NCI-H128 (cell line): ENCODE data around the gene SEC31B.

Source experiments
- DNase-seq: peaks from one replicate; lab custom pipeline; 2025; ENCODE audit not compliant: unreplicated experiment; lab: John Stamatoyannopoulos, UW

SEC31B gene

DNA sequence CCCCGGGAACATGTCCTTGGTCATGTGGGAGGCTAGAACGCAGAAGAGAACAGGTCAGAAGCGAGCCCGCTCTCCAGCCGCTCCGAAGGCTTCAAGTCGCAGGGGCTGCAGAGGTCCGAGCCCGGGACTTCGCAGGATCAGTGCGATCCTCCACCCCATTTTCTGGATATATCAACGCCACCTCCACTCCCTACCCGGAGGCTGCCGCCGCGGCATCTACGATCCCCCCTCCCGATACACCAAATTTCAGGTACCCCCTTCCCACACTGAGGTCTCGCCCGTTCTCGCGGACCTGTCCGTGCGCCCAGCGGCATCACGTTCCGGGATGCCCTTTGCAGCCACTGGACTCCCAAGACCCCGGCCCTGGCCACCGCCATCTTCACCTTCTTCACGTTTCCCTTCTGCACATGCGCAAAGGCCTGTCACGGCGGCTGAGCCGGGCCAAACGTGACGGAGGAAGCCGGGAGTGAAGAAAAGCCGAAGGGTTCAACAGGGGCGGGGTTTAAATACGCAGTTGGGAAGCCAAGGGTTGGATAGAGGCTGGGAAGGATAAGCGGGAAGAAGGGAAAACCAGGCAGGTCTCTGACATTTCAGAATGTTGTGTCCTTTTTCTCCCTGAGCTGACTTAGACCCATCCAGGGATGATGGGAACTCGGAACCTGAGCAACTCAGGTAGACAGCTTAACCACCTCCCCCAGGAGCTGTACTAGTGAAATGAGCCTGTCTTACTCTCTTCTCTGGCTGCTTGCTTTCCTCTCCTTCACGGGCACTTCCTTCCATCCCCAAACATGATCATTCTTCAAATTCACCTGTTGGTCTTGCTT lies 10.0 kb upstream of the SEC31B start, which contains the start of gene NDUFB8:
TSS of gene NDUFB8 (minus strand) at position 397 of the 824 bp plus-strand sequence. CDS start at position 377, 20 bp downstream.
- DNase-seq: peak; percentile 67

DNA sequence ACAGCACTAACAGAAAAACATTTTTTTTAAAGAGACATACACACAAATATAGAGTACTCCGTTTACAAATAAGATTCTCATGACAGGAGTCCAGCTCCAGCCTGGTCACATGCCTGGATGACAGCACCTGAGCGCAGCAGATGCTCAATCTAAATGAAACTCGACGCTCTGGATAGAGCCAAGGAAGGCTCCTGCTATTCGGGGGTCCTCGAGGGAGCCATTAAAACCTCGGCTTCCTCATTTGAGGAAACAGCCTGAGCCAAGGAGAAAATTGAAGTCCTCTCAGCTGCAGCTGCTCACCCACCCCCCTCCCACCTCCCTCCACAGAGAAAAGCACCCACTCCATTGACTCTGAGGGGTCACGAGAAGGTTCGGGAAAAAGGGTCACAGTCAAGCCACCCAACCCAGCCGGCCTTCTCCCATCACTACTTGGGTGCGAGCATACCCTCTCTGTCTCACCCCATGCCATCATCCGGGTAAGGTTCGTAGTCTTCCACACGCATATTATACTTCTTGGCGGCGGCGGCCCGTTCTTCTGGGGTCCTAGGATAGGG lies 9.3 kb upstream of the SEC31B start:
- DNase-seq: no peak

DNA sequence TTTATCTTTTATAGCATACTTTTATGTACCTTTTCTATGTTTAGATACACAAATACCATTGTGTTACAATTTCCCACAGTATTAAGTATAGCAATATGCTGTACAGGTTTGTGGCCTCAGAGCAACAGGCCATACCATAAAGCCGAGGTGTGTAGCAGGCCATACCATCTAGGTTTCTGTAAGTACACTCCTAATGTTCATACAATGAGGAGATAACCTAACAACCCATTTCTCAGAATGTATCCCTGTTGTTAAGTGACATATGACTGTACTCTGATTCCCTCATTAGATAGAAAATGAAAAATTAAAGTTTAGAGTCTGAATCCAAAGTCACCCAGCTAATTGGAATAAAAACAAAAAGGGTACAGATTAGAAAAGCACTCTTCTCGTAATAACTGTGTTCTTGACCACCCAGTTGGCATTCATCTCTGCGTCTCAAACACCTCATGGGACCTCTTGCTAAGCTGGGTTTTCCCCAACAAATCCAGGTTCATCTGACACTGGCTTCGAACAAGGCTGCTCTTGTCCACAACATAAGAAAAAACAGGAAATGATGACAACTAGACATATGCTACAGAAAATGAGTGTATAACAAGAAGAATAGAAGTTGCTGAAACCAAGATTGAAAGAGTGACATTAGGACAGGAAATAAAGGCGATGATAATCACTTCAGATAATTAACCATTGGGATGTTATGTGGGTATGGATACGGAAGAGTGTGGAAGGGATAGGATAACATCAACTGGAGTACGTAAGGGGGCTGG lies 8.6 kb upstream of the SEC31B start:
- DNase-seq: no peak

- no peak for DNase-seq
Observed at GRCh38 chr10:100524638-100525037, 5.0 kb upstream of the SEC31B start.

DNA sequence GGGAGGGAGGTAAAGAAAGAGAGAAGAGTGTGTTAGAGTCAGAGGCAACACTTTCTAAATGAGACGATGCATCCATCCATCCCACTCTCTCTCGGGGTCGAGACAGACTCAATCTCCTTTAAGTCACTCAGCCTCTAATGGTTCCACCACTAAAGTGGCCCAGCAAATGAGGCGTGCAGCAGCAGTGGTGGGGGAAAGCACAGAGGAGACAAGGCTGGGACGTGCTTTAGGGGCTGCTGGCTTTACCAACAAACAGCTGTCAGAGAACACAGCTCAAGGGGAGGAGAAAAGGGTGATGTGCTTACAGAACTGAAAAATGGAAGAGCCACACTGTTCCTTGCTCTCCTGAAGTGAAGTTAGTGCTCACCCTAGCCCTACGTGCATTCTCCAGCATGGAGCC lies 4.5 kb upstream of the SEC31B start:
- no peak for DNase-seq

DNA sequence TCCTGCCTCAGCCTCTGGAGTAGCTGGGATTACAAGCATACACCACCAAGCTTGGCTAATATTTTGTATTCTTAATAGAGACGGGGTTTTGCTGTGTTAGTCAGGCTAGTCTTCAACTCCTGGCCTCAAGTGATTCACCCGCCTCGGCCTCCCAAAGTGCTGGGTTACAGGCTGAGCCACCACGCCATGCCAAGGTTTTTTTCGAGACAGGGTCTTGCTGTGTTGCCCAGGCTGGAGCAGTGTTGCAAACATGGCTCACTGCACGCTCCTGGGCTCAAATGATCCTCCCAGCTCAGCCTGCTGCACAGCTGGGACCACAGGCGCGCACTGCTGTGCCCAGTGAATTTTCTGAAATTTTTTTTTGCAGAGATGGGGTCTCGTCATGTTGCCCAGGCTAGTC lies 3.3 kb upstream of the SEC31B start:
- no peak for DNase-seq

GRCh38 chr10:100522107-100522801 lies 2.6 kb upstream of the SEC31B start:
- DNase-seq: no peak

- no peak for DNase-seq
Observed at GRCh38 chr10:100520811-100521210, 1.1 kb upstream of the SEC31B start.

GRCh38 chr10:100518761-100519241 lies 860 bp downstream of the SEC31B start:
- DNase-seq: peak; percentile 3

DNA sequence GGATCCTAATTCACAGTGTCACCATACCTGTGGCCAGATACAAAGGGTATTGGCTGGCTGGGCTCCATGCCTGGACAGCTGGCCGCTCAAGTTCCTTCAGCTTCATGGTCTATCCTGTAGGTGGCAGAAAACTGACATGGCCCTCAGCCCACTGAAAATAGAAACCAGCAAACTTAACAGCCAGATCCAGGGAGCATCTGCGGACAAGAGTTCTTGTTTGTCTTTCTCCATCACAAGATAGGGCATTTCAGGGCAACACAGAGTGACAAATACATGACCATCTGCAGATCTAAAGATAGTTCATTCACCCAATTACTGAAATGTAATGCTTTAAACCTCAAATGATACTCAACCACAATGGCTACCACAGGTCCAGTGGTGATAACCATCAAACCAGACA lies 2.8 kb downstream of the SEC31B start:
- DNase-seq: no peak

DNA sequence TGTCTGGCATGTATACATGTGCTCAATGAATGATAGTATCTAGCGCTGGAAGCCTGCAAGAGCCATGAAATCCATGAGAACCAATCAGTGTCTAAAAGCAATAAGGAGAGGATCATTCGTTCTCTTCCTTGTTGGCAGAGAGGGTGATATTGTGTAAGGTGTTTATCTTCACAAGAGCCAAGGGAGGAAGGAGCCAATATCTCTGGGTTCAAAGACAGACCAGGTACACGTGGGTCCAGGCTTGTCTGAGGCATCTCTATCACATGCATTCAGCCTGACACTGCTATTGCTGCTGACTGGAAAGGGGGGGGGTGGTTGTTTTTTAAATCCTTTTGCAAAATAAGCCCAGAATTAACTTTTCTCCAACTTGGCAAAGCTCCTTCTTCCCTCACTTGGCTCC lies 4.0 kb downstream of the SEC31B start:
- DNase-seq: no peak

DNA sequence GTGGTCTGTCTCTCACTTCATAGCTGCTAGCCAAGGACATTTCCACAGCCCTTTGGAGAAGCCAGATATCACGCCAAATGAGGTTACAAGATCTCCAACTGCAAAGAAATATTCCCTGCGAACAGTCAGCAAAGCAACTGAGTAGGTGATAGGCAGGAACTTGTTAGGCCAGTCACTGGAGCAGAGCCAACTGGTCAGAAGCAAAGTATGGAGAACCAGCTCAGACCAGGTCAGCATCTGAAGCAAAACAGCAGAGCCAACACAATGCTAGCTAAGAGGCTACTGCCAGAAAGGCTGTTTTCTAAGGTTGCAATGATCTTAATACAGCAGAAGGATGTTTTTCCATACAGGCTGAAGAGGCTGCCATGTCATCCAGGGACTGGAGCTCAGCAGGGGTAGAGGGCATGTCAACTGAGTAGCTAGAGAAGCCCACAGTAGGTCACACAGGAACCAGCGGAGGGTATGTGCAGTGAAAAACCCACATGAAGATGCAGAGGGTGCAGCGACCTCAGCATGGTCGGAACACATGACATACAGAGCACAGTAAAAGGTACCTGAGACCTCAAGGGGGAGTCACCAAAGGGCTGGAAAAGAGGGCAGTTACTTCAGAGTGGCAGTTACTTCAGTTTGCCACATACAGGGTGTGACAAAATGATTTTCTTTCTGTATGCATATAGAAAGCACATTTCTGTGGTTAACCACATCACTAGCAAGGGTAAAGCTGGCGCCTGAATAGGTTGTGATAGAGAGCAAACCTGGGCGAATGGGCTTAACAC lies 8.9 kb downstream of the SEC31B start:
- no peak for DNase-seq

DNA sequence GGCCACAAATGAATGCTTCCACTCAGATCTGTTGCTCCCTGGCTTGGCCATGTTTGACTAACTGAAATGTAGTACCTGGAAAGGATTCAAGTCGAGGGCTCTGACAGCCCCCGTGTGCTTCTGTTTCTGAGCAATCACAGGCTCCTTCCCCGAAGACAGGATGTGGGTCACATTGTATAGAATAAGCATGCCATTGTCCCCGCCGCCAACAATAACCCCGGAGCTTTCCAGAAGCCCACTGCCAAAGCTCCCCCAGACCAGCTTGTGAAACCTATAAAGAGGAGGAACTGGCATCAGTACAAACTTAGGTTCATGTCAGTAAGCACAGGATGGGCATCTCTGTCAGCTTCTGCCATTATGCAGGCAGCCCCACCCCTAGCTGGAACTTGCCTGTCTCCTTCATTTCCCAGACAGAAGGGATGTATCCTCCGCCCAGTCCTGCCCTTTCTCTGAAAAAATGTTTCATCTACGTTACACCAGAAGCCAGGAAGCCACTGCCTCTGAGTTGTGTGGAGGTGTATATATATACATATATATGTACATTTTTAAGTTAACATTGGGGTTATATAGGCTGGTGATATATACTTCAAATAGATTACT lies 10.3 kb downstream of the SEC31B start:
- no peak for DNase-seq

GRCh38 chr10:100508691-100509150 lies 10.9 kb downstream of the SEC31B start:
- peak; percentile 7 for DNase-seq

DNA sequence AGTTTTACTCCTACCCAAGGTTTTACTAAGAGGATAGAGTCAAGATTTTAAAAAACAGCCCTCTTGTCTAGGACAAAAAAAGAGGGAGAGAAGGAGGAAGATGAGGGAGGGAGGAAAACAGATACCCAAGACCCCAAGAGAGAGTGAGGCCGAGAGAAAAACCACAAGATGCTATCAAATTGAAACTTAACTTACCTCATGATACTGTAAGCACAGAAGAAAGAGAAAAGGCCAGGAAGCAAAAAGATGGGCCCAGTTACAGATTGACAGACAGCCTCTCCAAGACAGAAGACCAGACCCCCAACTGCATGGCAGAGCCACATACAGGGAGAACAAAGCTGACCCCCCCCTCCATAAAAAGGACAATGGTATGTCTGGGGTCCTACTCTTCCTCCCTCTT lies 11.4 kb downstream of the SEC31B start:
- no peak for DNase-seq

DNA sequence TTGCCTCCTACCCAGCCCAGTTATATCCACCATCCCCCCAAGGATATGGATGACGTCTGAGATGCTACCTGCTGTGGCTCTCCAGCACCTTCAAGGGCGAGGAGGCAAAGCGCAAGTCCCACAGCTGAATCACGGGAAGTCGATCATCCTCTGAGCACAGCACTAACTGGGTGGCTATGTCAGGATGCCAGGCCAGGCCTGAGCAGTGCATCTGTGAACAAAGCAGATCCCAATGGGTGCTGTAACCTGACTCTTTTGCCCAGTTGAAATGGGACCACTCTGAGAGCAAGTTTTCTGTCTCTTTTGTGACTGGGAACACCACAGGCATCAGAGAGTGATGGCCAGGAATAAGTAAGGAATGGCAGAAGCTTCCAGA lies 12.3 kb downstream of the SEC31B start:
- no peak for DNase-seq

- no peak for DNase-seq
Observed at GRCh38 chr10:100506596-100507356, 12.9 kb downstream of the SEC31B start.

GRCh38 chr10:100505164-100505563 lies 14.5 kb downstream of the SEC31B start:
- DNase-seq: no peak

- no peak for DNase-seq
Observed at GRCh38 chr10:100504096-100504495, 15.6 kb downstream of the SEC31B start.
